HCT116 (cell line): ENCODE measurements around the gene STH. TPM values are rescaled to one million over a fixed set of nuclear protein-coding genes. Genes with fewer than 3 reads are reported as not detected.

Experiments used
- ATAC-seq: fragments of 200-7000 bp; cut with Tn5 transposase; 2 replicates; pipeline ENCODE4 v1.9.1; 2020; ENCODE audit warnings: mild to moderate bottlenecking, moderate library complexity
- BruUV-seq: library from RNA; stranded (reverse); fragments of 400-500 nt; replicated peaks from 2 replicates; lab custom pipeline; 2021; lab: Mats Ljungman, UMichigan
- CTCF ChIA-PET: fragments of 300-600 bp; sonication (Branson Sonifier 250); formaldehyde crosslinking; loops from one replicate; lab custom pipeline; 2021; ENCODE audit warnings: antibody characterized with exemption; lab: Charles Lee
- POLR2A ChIA-PET: fragments of 300-600, 350-600 bp; sonication (Branson Sonifier 250); formaldehyde crosslinking; loops from one replicate; lab custom pipeline; 2021; ENCODE audit warnings: antibody characterized with exemption; lab: Charles Lee
- RAD21 ChIA-PET, 2 experiments: fragments of 300-600 bp; sonication (Branson Sonifier 250); formaldehyde crosslinking; loops; one replicate each; lab custom pipeline; 2023; ENCODE audit warnings: low total read pairs in 2 of 2; ENCODE audit not compliant: uncharacterized antibody in 2 of 2, unreplicated experiment in 2 of 2, low non-redundant PET in 1 of 2; lab: Charles Lee
- DNase-seq: peaks from one replicate; pipeline ENCODE4 v3.0.0-alpha.2; 2010; ENCODE audit warnings: low read depth, low spot score
- H2AFZ ChIP-seq: fragments of 200-600 bp; shearing (Covaris generic), sonication (generic); 2 replicates; pipeline ENCODE4 v1.6.1; 2017; ENCODE audit warnings: low read depth, mixed run types, mixed read lengths, antibody characterized with exemption, low read length; ENCODE audit not compliant: poor library complexity, severe bottlenecking
- H3K27ac ChIP-seq: 2 replicates; pipeline ENCODE4 v1.5.1; 2012; ENCODE audit warnings: low read depth, low read length
- H3K27me3 ChIP-seq: fragments of 200-600 bp; sonication (generic); 2 replicates; pipeline ENCODE4 v1.6.1; 2016; ENCODE audit warnings: mixed run types, low read length, mixed read lengths; ENCODE audit not compliant: insufficient read depth
- H3K36me3 ChIP-seq, 2 experiments: fragments of 200-500 bp in 1 of 2; fragments of 200-600 bp in 1 of 2; sonication (Bioruptor generic) in 1 of 2; sonication (generic) in 1 of 2; 2 replicates each; pipeline versions ENCODE4 v1.5.1 to v1.6.1; 2014 to 2016; ENCODE audit warnings: low read length in 2 of 2, inconsistent platforms in 1 of 2, mixed read lengths in 1 of 2, mixed run types in 1 of 2; ENCODE audit not compliant: insufficient read depth in 2 of 2, control insufficient read depth in 1 of 2
- H3K4me1 ChIP-seq, 2 experiments: fragments of 200-600 bp in 1 of 2; sonication (generic) in 1 of 2; 2 replicates each; pipeline versions ENCODE4 v1.5.1 to v1.6.1; 2012 to 2017; ENCODE audit warnings: low read length in 2 of 2, inconsistent platforms in 1 of 2, mild to moderate bottlenecking in 1 of 2, mixed read lengths in 1 of 2, mixed run types in 1 of 2, moderate library complexity in 1 of 2; ENCODE audit not compliant: insufficient read depth in 2 of 2, control insufficient read depth in 1 of 2
- H3K4me2 ChIP-seq: fragments of 200-600 bp; sonication (generic); 2 replicates; pipeline ENCODE4 v1.6.1; 2017; ENCODE audit warnings: mixed run types, low read length, mixed read lengths
- H3K4me3 ChIP-seq, 2 experiments: fragments of 200-600 bp in 1 of 2; sonication (generic) in 1 of 2; replicated peaks in 1 of 2; 2 replicates each; pipeline ENCODE4 v1.5.1; 2011 to 2016; ENCODE audit warnings: low read length in 2 of 2, control low read depth in 1 of 2, low read depth in 1 of 2, mild to moderate bottlenecking in 1 of 2, mixed read lengths in 1 of 2, mixed run types in 1 of 2
- H3K79me2 ChIP-seq: fragments of 200-600 bp; sonication (generic); 2 replicates; pipeline ENCODE4 v1.6.1; 2017; ENCODE audit warnings: mild to moderate bottlenecking, mixed run types, low read length, moderate library complexity, mixed read lengths; ENCODE audit not compliant: insufficient read depth
- H3K9ac ChIP-seq: fragments of 200-600 bp; sonication (generic); 2 replicates; pipeline ENCODE4 v1.6.1; 2016; ENCODE audit warnings: low read length, mixed read lengths
- H3K9me2 ChIP-seq: fragments of 200-600 bp; sonication (generic), shearing (Covaris generic); 2 replicates; pipeline ENCODE4 v1.6.1; 2017; ENCODE audit warnings: mixed run types, mild to moderate bottlenecking, moderate library complexity; ENCODE audit not compliant: insufficient read depth
- H3K9me3 ChIP-seq, 2 experiments: fragments of 200-500 bp in 1 of 2; fragments of 200-600 bp in 1 of 2; sonication (Bioruptor generic) in 1 of 2; sonication (generic) in 1 of 2; 2 replicates each; pipeline ENCODE4 v1.6.1; 2014 to 2017; ENCODE audit warnings: low read length in 2 of 2, mixed read lengths in 2 of 2, inconsistent platforms in 1 of 2, low read depth in 1 of 2, mild to moderate bottlenecking in 1 of 2, mixed run types in 1 of 2, moderate library complexity in 1 of 2; ENCODE audit not compliant: control insufficient read depth in 1 of 2, insufficient read depth in 1 of 2
- H4K20me1 ChIP-seq: fragments of 200-600 bp; sonication (generic), shearing (Covaris generic); 2 replicates; pipeline ENCODE4 v1.6.1; 2017; ENCODE audit warnings: mixed run types, mild to moderate bottlenecking, moderate library complexity; ENCODE audit not compliant: insufficient read depth
- CBX3 ChIP-seq: IDR thresholded peaks from 2 replicates; pipeline ENCODE4 v1.6.1; 2012; ENCODE audit warnings: low read depth
- CEBPB ChIP-seq: IDR thresholded peaks from 2 replicates; pipeline ENCODE4 v1.6.1; 2012; ENCODE audit warnings: low read depth
- CTCF ChIP-seq, 3 experiments: fragments of 200-600 bp in 1 of 3; sonication (generic) in 1 of 3; IDR thresholded peaks in 2 of 3; conservative IDR thresholded peaks in 1 of 3; 2 replicates each; pipeline ENCODE4 v1.5.1; 2012 to 2017; ENCODE audit warnings: low read depth in 2 of 3, low read length in 2 of 3, antibody characterized with exemption in 1 of 3, borderline replicate concordance in 1 of 3, control low read depth in 1 of 3, mild to moderate bottlenecking in 1 of 3, mixed read lengths in 1 of 3, mixed run types in 1 of 3, moderate library complexity in 1 of 3; ENCODE audit not compliant: insufficient read depth in 1 of 3
- ELF1 ChIP-seq: IDR thresholded peaks from 2 replicates; pipeline ENCODE4 v1.6.1; 2012; ENCODE audit warnings: low read depth, borderline replicate concordance
- FOSL1 ChIP-seq: IDR thresholded peaks from 2 replicates; pipeline ENCODE4 v1.6.1; 2012; ENCODE audit warnings: low read depth
- JUND ChIP-seq: IDR thresholded peaks from 2 replicates; pipeline ENCODE4 v1.6.1; 2012
- TCF7L2 ChIP-seq: IDR thresholded peaks from 2 replicates; pipeline ENCODE4 v1.7.0; 2011; ENCODE audit warnings: borderline replicate concordance, inconsistent platforms; ENCODE audit not compliant: insufficient read depth, insufficient read length; ENCODE audit errors: extremely low read depth
- YY1 ChIP-seq: IDR thresholded peaks from 2 replicates; pipeline ENCODE4 v1.6.1; 2011; ENCODE audit warnings: low read length, low read depth, moderate library complexity, mild to moderate bottlenecking; ENCODE audit not compliant: insufficient replicate concordance; ENCODE audit errors: extremely low read depth
- ZFX ChIP-seq: fragments of 450-650 bp; IDR thresholded peaks from 2 replicates; pipeline ENCODE4 v1.6.1; 2017
- intact Hi-C: fragments of 100-400 bp; cut with micrococcal nuclease; formaldehyde crosslinking; loops from 2 replicates; pipeline ENCODE4 v1.10.0; 2022
- total RNA-seq: library from RNA; stranded (reverse); gene quantifications from one replicate; pipeline ENCODE4 v1.2.1, GENCODE V29; 2021; ENCODE audit not compliant: unreplicated experiment

Gene STH
- total RNA-seq, 1 experiment from 2014 or later = not detected

- H2AFZ ChIP-seq = no peak overlapping the region
- intact Hi-C loops = no loop called here
- no peak overlapping the region for H3K4me3 ChIP-seq
- POLR2A ChIA-PET = no interaction called here
- H3K9me3 ChIP-seq = no peaks in the 10 kb centered on the region
- H3K27ac ChIP-seq = no peak overlapping the region
- H3K9ac ChIP-seq = no peak overlapping the region
- H4K20me1 ChIP-seq = no peaks in the 10 kb centered on the region; the same call in 1 of the 2 replicates
- DNase-seq (no peak), ATAC-seq (no peak)
- no peaks in the 10 kb centered on the region for H3K27me3 ChIP-seq
- RAD21 ChIA-PET = no interaction called here
- no peaks in the 10 kb centered on the region for H3K79me2 ChIP-seq
- no peak overlapping the region for H3K4me2 ChIP-seq
- peaks cover 9 to 23% of the 10 kb centered on the region in 2 experiments for H3K4me1 ChIP-seq
- H3K36me3 ChIP-seq = no peaks in the 10 kb centered on the region
- CTCF ChIA-PET = no interaction called here
- no peak for TF ChIP-seq YY1
- no peak for TF ChIP-seq ELF1
- no peak for TF ChIP-seq CBX3
- no peak for TF ChIP-seq CTCF (IDR thresholded peaks at IDR 0.05 in 2 of 3, conservative IDR thresholded peaks at IDR 0.05 in 1 of 3; ENCODE audit: borderline replicate concordance in 1 of 3, insufficient read depth in 1 of 3, low read depth in 2 of 3, low read length in 2 of 3)
- TF ChIP-seq FOSL1 = no peak
- no peak for TF ChIP-seq ZFX
- TF ChIP-seq CEBPB = no peak
- TF ChIP-seq JUND = no peak
- no peak for TF ChIP-seq TCF7L2
- H3K9me2 ChIP-seq = no peaks in the 10 kb centered on the region
- BruUV-seq = no TSS peak
These were observed 40.7 kb upstream of the STH start for GRCh38 chr17:45958307-45958706.
